Fibroblast of lung (primary cell): Measurements from ENCODE around the gene CHCHD6. TPM values are rescaled to one million over a fixed set of nuclear protein-coding genes. Genes with fewer than 3 reads are reported as not detected.

ENCODE experiments used
- DNase-seq, 2 donors: peaks; one replicate each; pipeline versions ENCODE4 v3.0.0 to v3.0.0-alpha.2; 2010; ENCODE audit warnings: low read depth in 2 of 2
- H2AFZ ChIP-seq: 2 replicates; pipeline ENCODE4 v1.5.1; 2012; ENCODE audit warnings: low read length, control low read depth, inconsistent platforms
- H3K27ac ChIP-seq: 2 replicates; pipeline ENCODE4 v1.5.1; 2011; ENCODE audit warnings: low read length, control low read depth; ENCODE audit not compliant: insufficient read depth
- H3K27me3 ChIP-seq: 2 replicates; pipeline ENCODE4 v1.5.1; 2011; ENCODE audit warnings: mild to moderate bottlenecking, low read length; ENCODE audit not compliant: control insufficient read depth, insufficient read depth
- H3K36me3 ChIP-seq: 2 replicates; pipeline ENCODE4 v1.5.1; 2011; ENCODE audit warnings: low read length; ENCODE audit not compliant: control insufficient read depth, insufficient read depth
- H3K4me1 ChIP-seq: 2 replicates; pipeline ENCODE4 v1.5.1; 2011; ENCODE audit warnings: low read length; ENCODE audit not compliant: control insufficient read depth, insufficient read depth; ENCODE audit errors: extremely low read depth
- H3K4me2 ChIP-seq: 2 replicates; pipeline ENCODE4 v1.5.1; 2011; ENCODE audit warnings: low read length, control low read depth; ENCODE audit not compliant: insufficient read depth; ENCODE audit errors: extremely low read depth
- H3K4me3 ChIP-seq, 4 experiments: fragments of 200-600 bp in 1 of 4; sonication (generic) in 1 of 4; replicated peaks in 1 of 4; 2 replicates each; pipeline ENCODE4 v1.5.1; 2011 to 2016; ENCODE audit warnings: low read length in 4 of 4, low read depth in 3 of 4, mild to moderate bottlenecking in 3 of 4, control low read depth in 2 of 4, inconsistent platforms in 1 of 4, mixed read lengths in 1 of 4; ENCODE audit not compliant: insufficient read depth in 1 of 4; ENCODE audit errors: control extremely low read depth in 1 of 4
- H3K79me2 ChIP-seq: 2 replicates; pipeline ENCODE4 v1.5.1; 2012; ENCODE audit warnings: mild to moderate bottlenecking, low read length, inconsistent platforms; ENCODE audit not compliant: control insufficient read depth, insufficient read depth
- H3K9ac ChIP-seq: 2 replicates; pipeline ENCODE4 v1.5.1; 2011; ENCODE audit warnings: mild to moderate bottlenecking, low read length, control low read depth; ENCODE audit not compliant: insufficient read depth
- H3K9me3 ChIP-seq: 2 replicates; pipeline ENCODE4 v1.5.1; 2012; ENCODE audit warnings: low read depth, low read length; ENCODE audit not compliant: control insufficient read depth, insufficient read depth
- H4K20me1 ChIP-seq: 2 replicates; pipeline ENCODE4 v1.5.1; 2011; ENCODE audit warnings: low read length; ENCODE audit not compliant: control insufficient read depth, insufficient read depth; ENCODE audit errors: extremely low read depth
- EZH2 ChIP-seq: IDR thresholded peaks from 2 replicates; pipeline ENCODE4 v1.5.1; 2012; ENCODE audit warnings: low read length, control low read depth, mild to moderate bottlenecking; ENCODE audit errors: missing control alignments
- polyA plus RNA-seq, 2 donors: library from polyadenylated mRNA; depleted of rRNA in 1 of 2; stranded (reverse) in 1 of 2; unstranded in 1 of 2; fragments of >200 nt; gene quantifications; 2 replicates each; pipeline ENCODE4 v1.2.1, GENCODE V29; 2011 to 2012; ENCODE audit warnings: missing spikeins in 1 of 2
- total RNA-seq: library from RNA; depleted of rRNA; stranded (reverse); fragments of >200 nt; gene quantifications from 2 replicates; pipeline ENCODE4 v1.2.1, GENCODE V29; 2014
- TF ChIP-seq, protein P1 (sequence below), 2 donors: IDR thresholded peaks in 1 of 2; conservative IDR thresholded peaks in 1 of 2; 1 replicate in 1 of 2; 2 replicates in 1 of 2; pipeline ENCODE4 v1.5.1; 2011 to 2012; ENCODE audit warnings: low read length in 2 of 2, control low read depth in 1 of 2, inconsistent platforms in 1 of 2, low read depth in 1 of 2, mild to moderate bottlenecking in 1 of 2

Gene CHCHD6
- total and polyA plus RNA-seq, 2 donors (not counting 1 experiment from before 2014, with no cell fraction given), result 9.5 to 11.1 TPM

DNA sequence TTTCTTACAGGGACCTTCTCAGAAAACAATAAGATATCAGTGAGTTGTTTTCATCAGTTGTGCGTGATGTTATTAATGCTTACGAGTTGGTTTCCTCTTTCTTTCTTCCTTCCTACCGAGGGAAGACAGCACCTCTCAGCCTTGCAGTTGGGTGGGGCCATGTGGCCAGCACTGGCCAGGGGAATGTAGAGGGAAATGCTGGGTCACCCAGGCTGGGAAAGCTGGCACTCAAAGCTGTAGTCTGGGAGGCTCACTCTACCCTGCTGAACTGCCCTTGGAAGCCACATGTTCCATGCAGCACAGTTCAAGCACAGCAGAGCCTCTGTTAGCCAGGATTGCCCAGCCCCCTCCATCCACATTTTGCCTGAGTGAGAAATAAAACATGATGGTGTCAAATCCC is 10.1 kb upstream of the CHCHD6 start:
- no peak for DNase-seq
- H3K9ac ChIP-seq, result no peak overlapping the region
- H3K4me1 ChIP-seq, result no peaks in the 10 kb centered on the region
- no peaks in the 10 kb centered on the region for H3K36me3 ChIP-seq
- no peaks in the 10 kb centered on the region for H3K9me3 ChIP-seq
- no peak overlapping the region for H3K4me3 ChIP-seq
- H2AFZ ChIP-seq, result no peak overlapping the region
- no peaks in the 10 kb centered on the region for H4K20me1 ChIP-seq
- H3K79me2 ChIP-seq, result no peaks in the 10 kb centered on the region
- no peak overlapping the region for H3K4me2 ChIP-seq
- no peak for TF ChIP-seq EZH2
- TF ChIP-seq, protein P1, sequence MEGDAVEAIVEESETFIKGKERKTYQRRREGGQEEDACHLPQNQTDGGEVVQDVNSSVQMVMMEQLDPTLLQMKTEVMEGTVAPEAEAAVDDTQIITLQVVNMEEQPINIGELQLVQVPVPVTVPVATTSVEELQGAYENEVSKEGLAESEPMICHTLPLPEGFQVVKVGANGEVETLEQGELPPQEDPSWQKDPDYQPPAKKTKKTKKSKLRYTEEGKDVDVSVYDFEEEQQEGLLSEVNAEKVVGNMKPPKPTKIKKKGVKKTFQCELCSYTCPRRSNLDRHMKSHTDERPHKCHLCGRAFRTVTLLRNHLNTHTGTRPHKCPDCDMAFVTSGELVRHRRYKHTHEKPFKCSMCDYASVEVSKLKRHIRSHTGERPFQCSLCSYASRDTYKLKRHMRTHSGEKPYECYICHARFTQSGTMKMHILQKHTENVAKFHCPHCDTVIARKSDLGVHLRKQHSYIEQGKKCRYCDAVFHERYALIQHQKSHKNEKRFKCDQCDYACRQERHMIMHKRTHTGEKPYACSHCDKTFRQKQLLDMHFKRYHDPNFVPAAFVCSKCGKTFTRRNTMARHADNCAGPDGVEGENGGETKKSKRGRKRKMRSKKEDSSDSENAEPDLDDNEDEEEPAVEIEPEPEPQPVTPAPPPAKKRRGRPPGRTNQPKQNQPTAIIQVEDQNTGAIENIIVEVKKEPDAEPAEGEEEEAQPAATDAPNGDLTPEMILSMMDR (conservative IDR thresholded peaks at IDR 0.05 in 1 of 2, IDR thresholded peaks at IDR 0.05 in 1 of 2; ENCODE audit: low read depth in 1 of 2, low read length in 2 of 2), result no peak
- no peak overlapping the region for H3K27ac ChIP-seq
- peaks cover 5% of the 10 kb centered on the region for H3K27me3 ChIP-seq

DNA sequence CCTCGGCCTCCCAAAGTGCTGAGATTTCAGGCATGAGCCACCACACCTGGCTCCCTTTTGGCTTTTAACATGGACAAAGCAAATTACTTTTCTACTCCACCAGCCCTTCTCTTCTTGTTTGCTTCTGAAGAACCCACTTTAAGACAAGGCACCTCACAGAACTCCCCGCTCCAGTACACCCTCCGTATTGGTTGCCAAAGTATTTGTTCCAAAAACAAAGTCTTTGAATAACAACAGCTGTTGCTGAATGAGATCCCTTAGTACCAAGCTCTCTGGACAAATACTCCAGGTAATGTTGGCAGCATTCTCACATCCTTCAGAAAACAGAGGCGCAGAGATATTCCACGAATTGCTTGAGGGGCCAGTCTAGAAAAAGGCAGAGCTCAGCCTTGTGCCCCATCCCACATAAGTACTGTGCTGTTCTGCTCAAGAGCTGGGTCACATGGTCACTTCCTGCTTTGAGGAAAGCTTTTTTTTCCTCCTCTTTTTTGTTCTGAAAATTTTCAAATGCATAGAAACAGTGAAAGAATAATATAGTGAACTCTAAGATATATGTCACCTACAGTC is 7.3 kb upstream of the CHCHD6 start:
- Histone ChIP-seq H3K27me3 (peaks cover 5% of the 10 kb centered on the region), H3K4me1 (no peaks in the 10 kb centered on the region)

DNA sequence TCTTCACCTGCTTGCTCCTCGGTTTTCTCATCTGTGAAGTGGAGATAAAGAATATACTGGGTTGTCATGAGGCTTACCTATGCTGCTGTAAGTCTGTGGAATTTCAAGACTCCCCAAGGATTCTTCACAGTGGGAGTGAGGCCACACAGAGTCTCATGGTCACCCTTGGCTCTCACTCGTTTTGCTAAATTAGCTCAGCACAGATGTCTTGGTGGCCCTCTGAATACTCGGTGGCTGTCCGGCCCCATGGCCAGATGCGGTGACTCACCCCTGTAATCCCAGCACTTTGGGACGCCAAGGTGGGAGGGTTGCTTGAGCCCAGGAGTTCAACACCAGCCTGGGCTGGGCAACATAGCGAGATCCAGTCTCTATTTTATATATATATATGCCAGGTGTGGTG is 5.0 kb upstream of the CHCHD6 start:
- H3K4me3 ChIP-seq, result no peak overlapping the region
- H3K9ac ChIP-seq, result no peak overlapping the region
- no peaks in the 10 kb centered on the region for H3K9me3 ChIP-seq
- H3K36me3 ChIP-seq, result no peaks in the 10 kb centered on the region
- no peaks in the 10 kb centered on the region for H3K4me1 ChIP-seq
- no peaks in the 10 kb centered on the region for H3K79me2 ChIP-seq
- no peak overlapping the region for H3K27ac ChIP-seq
- H3K4me2 ChIP-seq, result no peak overlapping the region
- H4K20me1 ChIP-seq, result no peaks in the 10 kb centered on the region
- TF ChIP-seq, protein P1 (conservative IDR thresholded peaks at IDR 0.05 in 1 of 2, IDR thresholded peaks at IDR 0.05 in 1 of 2; ENCODE audit: low read depth in 1 of 2, low read length in 2 of 2), result no peak
- no peak for TF ChIP-seq EZH2
- no peak for DNase-seq
- no peak overlapping the region for H2AFZ ChIP-seq
- peaks cover 2% of the 10 kb centered on the region for H3K27me3 ChIP-seq

More for the DNA sequence above, 7.3 kb upstream of the CHCHD6 start:
- no peak overlapping the region for H3K4me3 ChIP-seq
- no peak for DNase-seq
- TF ChIP-seq, protein P1 (conservative IDR thresholded peaks at IDR 0.05 in 1 of 2, IDR thresholded peaks at IDR 0.05 in 1 of 2; ENCODE audit: low read depth in 1 of 2, low read length in 2 of 2), result no peak
- TF ChIP-seq EZH2, result no peak
- H3K9ac ChIP-seq, result no peak overlapping the region
- no peaks in the 10 kb centered on the region for H3K79me2 ChIP-seq
- H4K20me1 ChIP-seq, result no peaks in the 10 kb centered on the region
- H3K27ac ChIP-seq, result no peak overlapping the region
- H2AFZ ChIP-seq, result no peak overlapping the region
- no peak overlapping the region for H3K4me2 ChIP-seq
- no peaks in the 10 kb centered on the region for H3K36me3 ChIP-seq
- no peaks in the 10 kb centered on the region for H3K9me3 ChIP-seq
